PC-9 (cell line): ENCODE data around the gene CSGALNACT2. TPM values are rescaled to one million over a fixed set of nuclear protein-coding genes. Genes with fewer than 3 reads are reported as not detected.

Experiments used
- BruUV-seq: library from RNA; stranded (reverse); fragments of 400-500 nt; replicated peaks from 2 replicates; lab custom pipeline; 2021; lab: Mats Ljungman, UMichigan
- CTCF ChIA-PET: fragments of 300-600 bp; sonication (Branson Sonifier 250); formaldehyde crosslinking; loops from one replicate; lab custom pipeline; 2022; ENCODE audit warnings: antibody characterized with exemption; lab: Charles Lee
- POLR2A ChIA-PET: fragments of 300-600 bp; sonication (Branson Sonifier 250); formaldehyde crosslinking; loops from one replicate; lab custom pipeline; 2022; ENCODE audit warnings: antibody characterized with exemption; ENCODE audit not compliant: unreplicated experiment; lab: Charles Lee
- DNase-seq, 2 experiments: peaks; one replicate each; pipeline versions ENCODE4 v3.0.0 to v3.0.0-alpha.2; 2015 to 2022; ENCODE audit warnings: mixed read lengths in 1 of 2
- H2AFZ ChIP-seq: fragments of 200-600 bp; sonication (generic); 2 replicates; pipeline ENCODE4 v1.8.1; 2017; ENCODE audit warnings: antibody characterized with exemption
- H3F3A ChIP-seq: fragments of 200-600 bp; sonication (generic); 2 replicates; pipeline ENCODE4 v1.8.1; 2017; ENCODE audit warnings: antibody characterized with exemption, mild to moderate bottlenecking, low read depth; ENCODE audit not compliant: insufficient read depth
- H3K27ac ChIP-seq: fragments of 200-600 bp; sonication (generic); 2 replicates; pipeline ENCODE4 v1.6.1; 2016; ENCODE audit warnings: mixed run types
- H3K27me3 ChIP-seq: fragments of 200-600 bp; sonication (generic); 2 replicates; pipeline ENCODE4 v1.6.1; 2016; ENCODE audit warnings: low read depth, mixed run types; ENCODE audit not compliant: insufficient read depth
- H3K36me3 ChIP-seq: fragments of 200-600 bp; sonication (generic); 2 replicates; pipeline ENCODE4 v1.6.1; 2016; ENCODE audit warnings: low read depth, mixed run types
- H3K4me1 ChIP-seq: fragments of 200-600 bp; sonication (generic); replicated peaks from 2 replicates; pipeline ENCODE4 v1.6.1; 2016; ENCODE audit warnings: mixed run types; ENCODE audit not compliant: insufficient read depth
- H3K4me2 ChIP-seq: fragments of 200-600 bp; sonication (generic); 2 replicates; pipeline ENCODE4 v1.6.1; 2017; ENCODE audit warnings: mixed run types
- H3K4me3 ChIP-seq: fragments of 200-600 bp; sonication (generic); 2 replicates; pipeline ENCODE4 v1.6.1; 2016; ENCODE audit warnings: mixed run types
- H3K79me2 ChIP-seq: fragments of 200-600 bp; sonication (generic); 2 replicates; pipeline ENCODE4 v1.6.1; 2017; ENCODE audit warnings: low read depth, mixed run types
- H3K9me2 ChIP-seq: fragments of 200-600 bp; sonication (generic); 2 replicates; pipeline ENCODE4 v1.8.1; 2017; ENCODE audit warnings: mild to moderate bottlenecking; ENCODE audit not compliant: insufficient read depth
- H3K9me3 ChIP-seq: fragments of 200-600 bp; sonication (generic); 2 replicates; pipeline ENCODE4 v1.8.1; 2016; ENCODE audit warnings: low read depth; ENCODE audit not compliant: insufficient read depth
- H4K20me1 ChIP-seq: fragments of 200-600 bp; sonication (generic); 2 replicates; pipeline ENCODE4 v1.8.1; 2017; ENCODE audit not compliant: insufficient read depth
- CTCF ChIP-seq: fragments of 200-600 bp; sonication (generic); conservative IDR thresholded peaks from 2 replicates; pipeline ENCODE4 v1.6.1; 2017; ENCODE audit warnings: mixed run types, antibody characterized with exemption, mild to moderate bottlenecking, moderate library complexity
- EZH2 ChIP-seq: fragments of 200-600 bp; sonication (generic); IDR thresholded peaks from 2 replicates; pipeline ENCODE4 v1.8.0; 2017; ENCODE audit warnings: antibody characterized with exemption, low read depth
- intact Hi-C: fragments of 100-400 bp; cut with micrococcal nuclease; formaldehyde crosslinking; loops from one replicate; pipeline ENCODE4 v1.10.0; 2022; ENCODE audit not compliant: unreplicated experiment
- total RNA-seq: library from RNA; stranded (reverse); gene quantifications from 2 replicates; pipeline ENCODE4 v1.2.3, GENCODE V29; 2021

Gene CSGALNACT2
- total RNA-seq, 1 experiment from 2014 or later, result 7.2 TPM

DNA sequence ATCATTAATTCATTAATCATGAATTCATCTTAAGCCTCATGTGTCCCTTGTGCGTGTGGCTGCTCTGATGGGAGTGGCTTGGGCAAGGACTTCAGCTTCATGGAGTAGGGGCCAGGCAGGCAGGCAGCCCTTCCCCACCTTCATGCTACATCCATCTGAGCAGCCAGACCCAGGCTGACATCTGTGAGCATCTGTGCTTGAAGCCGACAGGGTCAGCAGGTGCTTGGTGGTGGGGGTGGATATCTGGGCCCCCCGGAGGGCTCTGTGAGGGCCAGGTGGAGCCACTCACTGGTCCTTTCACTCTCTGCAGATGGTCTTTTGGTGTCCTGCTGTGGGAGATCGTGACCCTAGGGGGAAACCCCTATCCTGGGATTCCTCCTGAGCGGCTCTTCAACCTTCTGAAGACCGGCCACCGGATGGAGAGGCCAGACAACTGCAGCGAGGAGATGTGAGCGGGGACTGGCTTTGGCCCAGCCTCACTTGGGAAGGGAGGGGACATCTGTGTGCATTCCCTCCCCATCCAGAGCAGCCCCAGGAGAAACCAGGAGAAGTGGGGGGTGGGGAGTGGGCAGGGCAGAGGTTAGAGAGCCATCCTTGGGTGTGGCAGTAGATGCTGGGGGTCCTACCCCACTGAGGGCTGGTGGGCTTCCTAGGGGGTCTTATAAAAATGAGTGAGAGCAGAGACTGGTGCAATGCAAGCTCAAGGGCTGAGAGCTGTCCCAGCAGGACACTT lies 14.7 kb upstream of the CSGALNACT2 start:
- ChIA-PET POLR2A (no interaction called here), CTCF (no interaction called here)
- Histone ChIP-seq H4K20me1 (no peaks in the 10 kb centered on the region), H3K36me3 (no peaks in the 10 kb centered on the region), H3K79me2 (no peaks in the 10 kb centered on the region), H2AFZ (no peak overlapping the region), H3K4me2 (no peak overlapping the region), H3K9me2 (no peaks in the 10 kb centered on the region), H3K27ac (no peak overlapping the region), H3K27me3 (peaks cover 5% of the 10 kb centered on the region; the same call in 1 of the 2 replicates), H3K9me3 (no peaks in the 10 kb centered on the region), H3F3A (no peaks in the 10 kb centered on the region), H3K4me1 (no peaks in the 10 kb centered on the region), H3K4me3 (no peak overlapping the region)
- DNase-seq, result no peak
- intact Hi-C loops, result no loop called here
- no peak for TF ChIP-seq EZH2
- TF ChIP-seq CTCF, result no peak
- no TSS peak for BruUV-seq

- POLR2A ChIA-PET, result no interaction called here
- no peak for DNase-seq
- Histone ChIP-seq H2AFZ (no peak overlapping the region), H3K79me2 (no peaks in the 10 kb centered on the region), H3K9me3 (no peaks in the 10 kb centered on the region), H3K4me1 (peaks cover 4% of the 10 kb centered on the region), H3K36me3 (no peaks in the 10 kb centered on the region), H3F3A (no peaks in the 10 kb centered on the region), H4K20me1 (no peaks in the 10 kb centered on the region), H3K4me2 (no peak overlapping the region), H3K4me3 (no peak overlapping the region), H3K27me3 (0 out of 2 replicates have a peak, but pooled peaks cover 2% of the 10 kb centered on the region), H3K27ac (no peak overlapping the region), H3K9me2 (no peaks in the 10 kb centered on the region)
- no peak for TF ChIP-seq CTCF
- no peak for TF ChIP-seq EZH2
- BruUV-seq, result no TSS peak
- intact Hi-C loops, result no loop called here
- CTCF ChIA-PET, result no interaction called here
Observed at GRCh38 chr10:43124094-43124521, 14.1 kb upstream of the CSGALNACT2 start.

GRCh38 chr10:43124574-43125273 lies 13.5 kb upstream of the CSGALNACT2 start:
- intact Hi-C loops, result no loop called here

More at GRCh38 chr10:43124574-43125273, 13.5 kb upstream of the CSGALNACT2 start:
- no peaks in the 10 kb centered on the region for H3K9me3 ChIP-seq
- POLR2A ChIA-PET, result no interaction called here
- H3K9me2 ChIP-seq, result no peaks in the 10 kb centered on the region
- no peak overlapping the region for H3K27ac ChIP-seq
- H3K27me3 ChIP-seq, result 0 out of 2 replicates have a peak, but pooled peaks cover 2% of the 10 kb centered on the region
- H3K36me3 ChIP-seq, result no peaks in the 10 kb centered on the region
- CTCF ChIA-PET, result no interaction called here
- no peak overlapping the region for H2AFZ ChIP-seq
- peaks cover 11% of the 10 kb centered on the region for H3K4me1 ChIP-seq
- DNase-seq, result no peak
- TF ChIP-seq CTCF (no peak), EZH2 (no peak)
- BruUV-seq, result no TSS peak
- no peaks in the 10 kb centered on the region for H4K20me1 ChIP-seq
- no peak overlapping the region for H3K4me3 ChIP-seq
- H3F3A ChIP-seq, result no peaks in the 10 kb centered on the region
- H3K4me2 ChIP-seq, result no peak overlapping the region
- H3K79me2 ChIP-seq, result no peaks in the 10 kb centered on the region
